ENCODE results near the gene LTBP3.

Gene LTBP3

GRCh38 chr11:65558002-65558929, at the start of gene LTBP3:
Gene LTBP3, minus strand, starts transcription at chr11:65558359. Its CDS starts 400 bp downstream, at chr11:65557959.
- DNase-seq, result no peak

GRCh38 chr11:65606876-65607613, 48.9 kb upstream of the LTBP3 start:
- DNase-seq, result no peak

GRCh38 chr11:65604258-65604657, 46.1 kb upstream of the LTBP3 start:
- DNase-seq, result no peak

GRCh38 chr11:65599955-65600246, 41.7 kb upstream of the LTBP3 start:
- no peak for DNase-seq

GRCh38 chr11:65599216-65599954, 41.2 kb upstream of the LTBP3 start:
- no peak for DNase-seq

- no peak for DNase-seq
Observed at GRCh38 chr11:65598258-65598699, 40.1 kb upstream of the LTBP3 start.

GRCh38 chr11:65596520-65596919, 38.4 kb upstream of the LTBP3 start:
- no peak for DNase-seq

- DNase-seq, result no peak
Observed at GRCh38 chr11:65595543-65596281, 37.6 kb upstream of the LTBP3 start, which contains the start of gene KCNK7. Gene KCNK7, minus strand, starts transcription at chr11:65595800. Its CDS starts 28 bp downstream, at chr11:65595772.

- no peak for DNase-seq
Observed at GRCh38 chr11:65595131-65595530, 37.0 kb upstream of the LTBP3 start.

GRCh38 chr11:65593518-65594414, 35.6 kb upstream of the LTBP3 start:
- no peak for DNase-seq

GRCh38 chr11:65592858-65593517, 34.8 kb upstream of the LTBP3 start:
- no peak for DNase-seq

- DNase-seq, result no peak
Observed at GRCh38 chr11:65591939-65592857, 34.0 kb upstream of the LTBP3 start.

- DNase-seq, result no peak
Observed at GRCh38 chr11:65590240-65590738, 32.1 kb upstream of the LTBP3 start.

- no peak for DNase-seq
Observed at GRCh38 chr11:65589444-65590239, 31.5 kb upstream of the LTBP3 start.

GRCh38 chr11:65588199-65589054, 30.3 kb upstream of the LTBP3 start:
- DNase-seq, result no peak

- no peak for DNase-seq
Observed at GRCh38 chr11:65586676-65587075, 28.5 kb upstream of the LTBP3 start.

GRCh38 chr11:65586247-65586630, 28.1 kb upstream of the LTBP3 start:
- DNase-seq, result no peak
